ENCODE data around the gene ARL4A. TPM values are rescaled to one million over a fixed set of nuclear protein-coding genes. Genes with fewer than 3 reads are reported as not detected.

Gene ARL4A
- total and polyA plus RNA-seq, 10 of the 15 experiments (the other 5 are each of a cell fraction or from before 2014, with no cell fraction given): 0.35 to 4.6 (median 2.7) TPM

DNA sequence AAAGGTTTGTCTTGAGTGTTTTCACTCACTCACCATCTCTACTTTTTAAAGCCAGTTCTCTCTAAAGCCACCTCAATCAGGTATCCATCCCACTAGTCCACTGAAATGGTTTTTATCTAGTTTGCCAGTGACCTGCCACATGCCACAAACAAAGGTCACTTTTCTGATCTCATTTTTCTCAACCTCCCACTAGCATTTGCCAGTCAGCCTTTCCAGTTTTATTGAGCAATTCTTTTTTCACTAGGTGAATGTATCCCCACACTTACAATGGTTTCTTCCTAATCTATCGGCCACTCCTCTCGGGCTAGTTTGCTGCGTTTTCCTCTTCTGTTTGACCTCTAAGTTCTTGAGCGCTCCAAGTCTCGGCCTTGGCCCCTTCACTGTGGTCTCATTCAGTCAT is 44.9 kb upstream of the ARL4A start (continued):
- TF ChIP-seq, protein P1, sequence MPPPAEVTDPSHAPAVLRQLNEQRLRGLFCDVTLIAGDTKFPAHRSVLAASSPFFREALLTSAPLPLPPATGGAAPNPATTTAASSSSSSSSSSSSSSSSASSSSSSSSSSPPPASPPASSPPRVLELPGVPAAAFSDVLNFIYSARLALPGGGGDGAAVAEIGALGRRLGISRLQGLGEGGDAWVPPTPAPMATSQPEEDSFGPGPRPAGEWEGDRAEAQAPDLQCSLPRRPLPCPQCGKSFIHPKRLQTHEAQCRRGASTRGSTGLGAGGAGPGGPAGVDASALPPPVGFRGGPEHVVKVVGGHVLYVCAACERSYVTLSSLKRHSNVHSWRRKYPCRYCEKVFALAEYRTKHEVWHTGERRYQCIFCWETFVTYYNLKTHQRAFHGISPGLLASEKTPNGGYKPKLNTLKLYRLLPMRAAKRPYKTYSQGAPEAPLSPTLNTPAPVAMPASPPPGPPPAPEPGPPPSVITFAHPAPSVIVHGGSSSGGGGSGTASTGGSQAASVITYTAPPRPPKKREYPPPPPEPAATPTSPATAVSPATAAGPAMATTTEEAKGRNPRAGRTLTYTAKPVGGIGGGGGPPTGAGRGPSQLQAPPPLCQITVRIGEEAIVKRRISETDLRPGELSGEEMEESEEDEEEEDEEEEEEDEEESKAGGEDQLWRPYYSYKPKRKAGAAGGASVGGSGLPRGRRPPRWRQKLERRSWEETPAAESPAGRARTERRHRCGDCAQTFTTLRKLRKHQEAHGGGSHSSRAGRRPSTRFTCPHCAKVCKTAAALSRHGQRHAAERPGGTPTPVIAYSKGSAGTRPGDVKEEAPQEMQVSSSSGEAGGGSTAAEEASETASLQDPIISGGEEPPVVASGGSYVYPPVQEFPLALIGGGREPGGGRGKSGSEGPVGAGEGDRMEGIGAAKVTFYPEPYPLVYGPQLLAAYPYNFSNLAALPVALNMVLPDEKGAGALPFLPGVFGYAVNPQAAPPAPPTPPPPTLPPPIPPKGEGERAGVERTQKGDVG (CRISPR knock-in tag; IDR thresholded peaks at IDR 0.05): no peak
- TF ChIP-seq PML (IDR thresholded peaks at IDR 0.05; ENCODE audit: low read length): no peak

DNA sequence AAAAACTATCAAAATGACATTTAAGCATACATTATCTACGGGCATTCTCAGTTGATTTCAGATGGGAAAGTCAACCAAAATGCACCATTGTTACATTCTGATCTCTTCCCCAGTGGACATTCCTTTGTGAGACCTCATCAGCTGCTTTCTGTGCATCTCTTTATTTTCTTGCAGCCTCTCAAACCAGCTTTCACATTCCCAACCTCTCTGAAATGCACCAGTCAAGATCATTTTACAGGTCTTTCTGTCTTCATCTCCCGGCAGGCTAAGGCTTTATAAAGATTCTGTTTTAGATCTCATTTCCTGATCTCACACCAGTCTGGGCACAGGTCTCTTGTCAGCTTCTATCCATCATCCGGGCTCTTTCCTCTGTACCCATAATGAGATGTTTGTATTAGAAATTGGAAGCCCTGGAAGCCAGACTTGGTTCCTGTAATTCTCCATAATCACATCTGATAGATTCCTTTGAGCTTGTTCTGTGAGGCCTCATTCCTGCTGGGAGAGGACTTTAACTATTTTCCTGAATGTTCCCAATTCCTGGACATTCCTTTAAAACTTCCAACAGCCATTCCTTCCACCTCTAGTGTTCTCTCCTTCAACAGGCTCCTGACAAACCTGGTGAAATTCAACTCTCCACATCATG is 44.3 kb upstream of the ARL4A start:
- RAD21 ChIA-PET (ENCODE audit: unreplicated experiment): no interaction called here
- Histone ChIP-seq H3K36me3 (ENCODE audit: control insufficient read depth in 2 of 2, insufficient read depth in 2 of 2, low read length in 1 of 2) (no peaks in the 10 kb centered on the region), H3K4me3 (no peak overlapping the region), H3K4me2 (ENCODE audit: control insufficient read depth, insufficient read depth) (no peak overlapping the region), H3K79me2 (ENCODE audit: control insufficient read depth, insufficient read depth, low read length) (no peaks in the 10 kb centered on the region), H3K27me3 (replicated peaks in 1 of 2; ENCODE audit: control insufficient read depth in 2 of 2, insufficient read depth in 2 of 2, low read length in 1 of 2) (no peaks in the 10 kb centered on the region), H3K9me3 (replicated peaks; ENCODE audit: control insufficient read depth, insufficient read depth, low read length) (no peaks in the 10 kb centered on the region), H3K9ac (ENCODE audit: control insufficient read depth, insufficient read depth, low read length) (no peak overlapping the region), H3K4me1 (ENCODE audit: control insufficient read depth, insufficient read depth, low read length) (no peaks in the 10 kb centered on the region), H2AFZ (ENCODE audit: control insufficient read depth, low read depth, low read length) (no peak overlapping the region), H3K27ac (ENCODE audit: control insufficient read depth, insufficient read depth) (no peak overlapping the region), H4K20me1 (ENCODE audit: control insufficient read depth, insufficient read depth) (no peaks in the 10 kb centered on the region)
- TF ChIP-seq CHD4 (IDR thresholded peaks at IDR 0.05): no peak
- TF ChIP-seq TCF12 (IDR thresholded peaks at IDR 0.05; ENCODE audit: low read depth, low read length): no peak
- TF ChIP-seq MYC (IDR thresholded peaks at IDR 0.05; ENCODE audit: insufficient read depth, insufficient read length, insufficient replicate concordance, low read length, severe bottlenecking): no peak
- TF ChIP-seq SREBF2 (IDR thresholded peaks at IDR 0.05; ENCODE audit: low read length): no peak
- TF ChIP-seq ZNF274 (IDR thresholded peaks at IDR 0.05; ENCODE audit: insufficient read depth, insufficient read length): no peak
- no peak for TF ChIP-seq EZH2 (IDR thresholded peaks at IDR 0.05; ENCODE audit: borderline replicate concordance, control insufficient read depth, low read depth, low read length)
- ATAC-seq (no peak), FAIRE-seq (no peak), DNase-seq (ENCODE audit: low read depth, low spot score) (no peak)
- intact Hi-C loops (cut with micrococcal nuclease; ENCODE audit: unreplicated experiment) (loop anchor here (10.0 kb wide), 1 partner anchor 532 kb away; no protein-coding TSS in a partner anchor), in situ Hi-C loops (cut with MboI) (loop anchor here (10.0 kb wide), 1 partner anchor 622 kb away; no protein-coding TSS in a partner anchor)
- BruUV-seq (replicated peaks): no TSS peak
- SMC1A ChIA-PET (ENCODE audit: uncharacterized antibody, unreplicated experiment): interaction anchor here (0.6 kb wide), 1 partner anchor 578 kb away, joined by 3 read pairs; no protein-coding TSS in a partner anchor
- 64% methylated on average over 3 of the region's 3 CpGs for WGBS (ENCODE audit: insufficient coverage, insufficient replicate concordance, low lambda C conversion rate, missing lambda C conversion rate)
- CTCF ChIA-PET: no interaction called here
- POLR2A ChIA-PET: no interaction called here
